HG03457 (cell line): ENCODE measurements around the gene PTPRO.

Experiments
- ATAC-seq: cut with Tn5 transposase; IDR thresholded peaks from one replicate; pipeline ENCODE4 v1.9.1; 2021; ENCODE audit warnings: moderate number of reproducible peaks; ENCODE audit not compliant: unreplicated experiment

PTPRO gene

GRCh38 chr12:15322164-15323061 is at the start of gene PTPRO:
TSS of gene PTPRO (plus strand) at chr12:15322508.
- ATAC-seq = no peak

- no peak for ATAC-seq
Observed at GRCh38 chr12:15273896-15274295, 48.4 kb upstream of the PTPRO start.

- ATAC-seq = no peak
Observed at GRCh38 chr12:15274561-15274967, 47.7 kb upstream of the PTPRO start.

GRCh38 chr12:15276088-15276698 is 46.1 kb upstream of the PTPRO start:
- no peak for ATAC-seq

GRCh38 chr12:15278816-15279658 is 43.3 kb upstream of the PTPRO start:
- ATAC-seq = no peak

- no peak for ATAC-seq
Observed at GRCh38 chr12:15280930-15281329, 41.4 kb upstream of the PTPRO start.

- no peak for ATAC-seq
Observed at GRCh38 chr12:15289192-15289591, 33.1 kb upstream of the PTPRO start.

GRCh38 chr12:15293731-15294130 is 28.6 kb upstream of the PTPRO start:
- no peak for ATAC-seq

- ATAC-seq = no peak
Observed at GRCh38 chr12:15299947-15300346, 22.4 kb upstream of the PTPRO start.

- no peak for ATAC-seq
Observed at GRCh38 chr12:15304296-15304695, 18.0 kb upstream of the PTPRO start.

GRCh38 chr12:15306605-15307004 is 15.7 kb upstream of the PTPRO start:
- no peak for ATAC-seq

- ATAC-seq = no peak
Observed at GRCh38 chr12:15307079-15307478, 15.2 kb upstream of the PTPRO start.

GRCh38 chr12:15318841-15319240 is 3.5 kb upstream of the PTPRO start:
- ATAC-seq = no peak

GRCh38 chr12:15320881-15321280 is 1.4 kb upstream of the PTPRO start:
- no peak for ATAC-seq

- ATAC-seq = no peak
Observed at GRCh38 chr12:15323480-15323879, 1.2 kb downstream of the PTPRO start.

GRCh38 chr12:15329891-15330290 is 7.6 kb downstream of the PTPRO start:
- ATAC-seq = no peak

- ATAC-seq = no peak
Observed at GRCh38 chr12:15334225-15334624, 11.9 kb downstream of the PTPRO start.

GRCh38 chr12:15335959-15336358 is 13.7 kb downstream of the PTPRO start:
- ATAC-seq = no peak

- no peak for ATAC-seq
Observed at GRCh38 chr12:15336768-15337553, 14.7 kb downstream of the PTPRO start.

- ATAC-seq = no peak
Observed at GRCh38 chr12:15341371-15341770, 19.1 kb downstream of the PTPRO start.

- no peak for ATAC-seq
Observed at GRCh38 chr12:15344561-15344960, 22.3 kb downstream of the PTPRO start.
